OCI-LY7 (cell line): ENCODE data around the gene CHCHD6. TPM values are rescaled to one million over a fixed set of nuclear protein-coding genes. Genes with fewer than 3 reads are reported as not detected.

Experiments
- BruUV-seq: library from RNA; stranded (reverse); fragments of 400-500 nt; replicated peaks from 2 replicates; lab custom pipeline; 2021; lab: Mats Ljungman, UMichigan
- CTCF ChIA-PET: fragments of 300-600 bp; sonication (Branson Sonifier 250); formaldehyde crosslinking; loops from one replicate; lab custom pipeline; 2022; ENCODE audit warnings: antibody characterized with exemption; ENCODE audit not compliant: unreplicated experiment; lab: Charles Lee
- POLR2A ChIA-PET: fragments of 300-600 bp; sonication (Branson Sonifier 250); formaldehyde crosslinking; loops from one replicate; lab custom pipeline; 2022; ENCODE audit warnings: antibody characterized with exemption; lab: Charles Lee
- DNase-seq: peaks from one replicate; pipeline ENCODE4 v3.0.0-alpha.2; 2015; ENCODE audit warnings: low spot score
- H2AFZ ChIP-seq: fragments of 200-600 bp; sonication (generic), shearing (Covaris generic); 2 replicates; pipeline ENCODE4 v1.6.1; 2014; ENCODE audit warnings: mild to moderate bottlenecking, antibody characterized with exemption, low read length, moderate library complexity
- H3K27ac ChIP-seq: fragments of 200-600 bp; sonication (generic); 2 replicates; pipeline ENCODE4 v1.5.1; 2014; ENCODE audit warnings: mixed run types, low read depth, mild to moderate bottlenecking, moderate library complexity, low read length, inconsistent platforms; ENCODE audit not compliant: poor library complexity, severe bottlenecking
- H3K36me3 ChIP-seq: fragments of 200-600 bp; sonication (generic); 2 replicates; pipeline ENCODE4 v1.6.1; 2014; ENCODE audit warnings: mild to moderate bottlenecking, antibody characterized with exemption, low read length, moderate library complexity, mixed read lengths; ENCODE audit not compliant: insufficient read depth
- H3K4me1 ChIP-seq: fragments of 200-600 bp; sonication (generic); 2 replicates; pipeline ENCODE4 v1.5.1; 2014; ENCODE audit warnings: mild to moderate bottlenecking, low read length; ENCODE audit not compliant: insufficient read depth, poor library complexity, severe bottlenecking
- H3K4me2 ChIP-seq: fragments of 200-600 bp; sonication (generic); 2 replicates; pipeline ENCODE4 v1.6.1; 2014; ENCODE audit warnings: mild to moderate bottlenecking, low read length
- H3K4me3 ChIP-seq: fragments of 200-600 bp; sonication (generic); 2 replicates; pipeline ENCODE4 v1.5.1; 2014; ENCODE audit warnings: mild to moderate bottlenecking, low read depth, low read length; ENCODE audit not compliant: poor library complexity, severe bottlenecking
- H3K79me2 ChIP-seq: fragments of 200-600 bp; sonication (generic); 2 replicates; pipeline ENCODE4 v1.6.1; 2016; ENCODE audit warnings: low read depth, mild to moderate bottlenecking, low read length, moderate library complexity, mixed read lengths; ENCODE audit not compliant: insufficient read depth
- H3K9me2 ChIP-seq: fragments of 200-600 bp; sonication (generic); 2 replicates; pipeline ENCODE4 v1.6.1; 2016; ENCODE audit warnings: mild to moderate bottlenecking, low read length, mixed read lengths; ENCODE audit not compliant: insufficient read depth
- H3K9me3 ChIP-seq: fragments of 200-600 bp; sonication (generic); 2 replicates; pipeline ENCODE4 v1.6.1; 2014; ENCODE audit warnings: mild to moderate bottlenecking, mixed run types, low read length, mixed read lengths
- H4K20me1 ChIP-seq: fragments of 200-600 bp; sonication (generic); 2 replicates; pipeline ENCODE4 v1.6.1; 2014; ENCODE audit warnings: mild to moderate bottlenecking, antibody characterized with exemption, low read length, moderate library complexity, mixed read lengths; ENCODE audit not compliant: insufficient read depth
- EZH2phosphoT487 ChIP-seq: fragments of 200-600 bp; sonication (generic); IDR thresholded peaks from 2 replicates; pipeline ENCODE4 v1.6.1; 2018; ENCODE audit warnings: low read depth, borderline replicate concordance, mild to moderate bottlenecking, mixed run types, antibody characterized with exemption, low read length, moderate library complexity, mixed read lengths
- intact Hi-C: fragments of 100-400 bp; cut with micrococcal nuclease; formaldehyde crosslinking; loops from one replicate; pipeline ENCODE4 v1.10.0; 2022; ENCODE audit not compliant: unreplicated experiment
- total RNA-seq, 2 experiments: library from RNA; depleted of rRNA in 1 of 2; stranded (reverse); fragments of >200 nt in 1 of 2; shearing (Covaris generic) in 1 of 2; gene quantifications; 2 replicates each; pipeline ENCODE4 v1.2.3, GENCODE V29; 2014 to 2022
- TF ChIP-seq, protein P1 (sequence below): fragments of 200-600 bp; sonication (generic); conservative IDR thresholded peaks from 2 replicates; pipeline ENCODE4 v1.5.1; 2014; ENCODE audit warnings: mild to moderate bottlenecking, antibody characterized with exemption, low read length, moderate library complexity, mixed read lengths

CHCHD6 gene
- total RNA-seq, 2 experiments from 2014 or later = 14.7 to 21.2 TPM

DNA sequence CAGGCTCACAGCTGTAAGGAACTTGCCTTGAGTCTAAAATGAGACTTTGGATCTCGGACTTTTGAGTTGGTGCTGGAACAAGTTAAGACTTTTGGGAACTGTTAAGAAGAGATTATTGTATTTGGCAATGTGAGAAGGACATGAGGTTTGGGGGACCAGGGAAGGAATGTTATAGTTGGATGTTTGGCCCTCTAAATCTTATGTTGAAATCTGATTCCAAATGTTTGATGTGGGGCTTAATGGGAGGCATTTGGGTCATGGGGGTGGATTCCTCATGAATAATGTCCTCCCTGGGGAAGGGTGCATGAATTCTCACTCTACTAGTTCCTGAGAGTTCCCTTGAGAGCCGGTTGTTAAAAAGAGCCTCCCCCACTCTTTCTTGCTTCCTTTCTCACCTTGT lies 18.5 kb upstream of the CHCHD6 start:
- peaks cover 3% of the 10 kb centered on the region for H3K4me1 ChIP-seq
- no peak for TF ChIP-seq EZH2phosphoT487
- TF ChIP-seq, protein P1, sequence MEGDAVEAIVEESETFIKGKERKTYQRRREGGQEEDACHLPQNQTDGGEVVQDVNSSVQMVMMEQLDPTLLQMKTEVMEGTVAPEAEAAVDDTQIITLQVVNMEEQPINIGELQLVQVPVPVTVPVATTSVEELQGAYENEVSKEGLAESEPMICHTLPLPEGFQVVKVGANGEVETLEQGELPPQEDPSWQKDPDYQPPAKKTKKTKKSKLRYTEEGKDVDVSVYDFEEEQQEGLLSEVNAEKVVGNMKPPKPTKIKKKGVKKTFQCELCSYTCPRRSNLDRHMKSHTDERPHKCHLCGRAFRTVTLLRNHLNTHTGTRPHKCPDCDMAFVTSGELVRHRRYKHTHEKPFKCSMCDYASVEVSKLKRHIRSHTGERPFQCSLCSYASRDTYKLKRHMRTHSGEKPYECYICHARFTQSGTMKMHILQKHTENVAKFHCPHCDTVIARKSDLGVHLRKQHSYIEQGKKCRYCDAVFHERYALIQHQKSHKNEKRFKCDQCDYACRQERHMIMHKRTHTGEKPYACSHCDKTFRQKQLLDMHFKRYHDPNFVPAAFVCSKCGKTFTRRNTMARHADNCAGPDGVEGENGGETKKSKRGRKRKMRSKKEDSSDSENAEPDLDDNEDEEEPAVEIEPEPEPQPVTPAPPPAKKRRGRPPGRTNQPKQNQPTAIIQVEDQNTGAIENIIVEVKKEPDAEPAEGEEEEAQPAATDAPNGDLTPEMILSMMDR = no peak

DNA sequence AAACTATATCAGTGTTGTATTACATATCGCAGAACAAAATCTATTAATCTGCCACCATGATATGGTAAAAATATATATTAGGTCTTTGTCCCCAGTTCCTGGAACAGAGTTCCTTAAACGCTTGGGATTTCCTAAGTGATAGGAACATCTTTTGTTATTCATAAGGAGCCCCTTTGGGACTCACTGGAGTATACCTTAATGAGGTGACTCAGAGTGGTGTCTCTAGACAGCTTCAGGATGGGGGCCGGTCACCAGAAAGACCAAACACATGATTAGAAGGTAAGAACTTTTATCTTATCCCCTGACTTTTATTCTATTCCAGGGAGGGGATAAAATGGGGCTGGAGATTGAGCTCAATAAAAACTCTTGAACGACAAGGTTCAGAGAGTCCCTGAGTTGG lies 12.3 kb upstream of the CHCHD6 start:
- CTCF ChIA-PET = no interaction called here
- TF ChIP-seq, protein P1 = no peak
- no peak for TF ChIP-seq EZH2phosphoT487
- no TSS peak for BruUV-seq

More for the DNA sequence above, 18.5 kb upstream of the CHCHD6 start:
- no peak for DNase-seq
- no peak overlapping the region for H3K4me2 ChIP-seq
- no peaks in the 10 kb centered on the region for H4K20me1 ChIP-seq
- H3K4me3 ChIP-seq = no peak overlapping the region
- H2AFZ ChIP-seq = no peak overlapping the region
- no peak overlapping the region for H3K27ac ChIP-seq
- H3K9me2 ChIP-seq = no peaks in the 10 kb centered on the region
- CTCF ChIA-PET = no interaction called here
- BruUV-seq = no TSS peak
- H3K36me3 ChIP-seq = no peaks in the 10 kb centered on the region
- POLR2A ChIA-PET = interaction anchor here (0.7 kb wide), 2 partner anchors 14 to 64 kb away, joined by 3 to 9 read pairs; no protein-coding TSS in a partner anchor
- H3K79me2 ChIP-seq = no peaks in the 10 kb centered on the region
- H3K9me3 ChIP-seq = no peaks in the 10 kb centered on the region
- intact Hi-C loops = no loop called here

DNA sequence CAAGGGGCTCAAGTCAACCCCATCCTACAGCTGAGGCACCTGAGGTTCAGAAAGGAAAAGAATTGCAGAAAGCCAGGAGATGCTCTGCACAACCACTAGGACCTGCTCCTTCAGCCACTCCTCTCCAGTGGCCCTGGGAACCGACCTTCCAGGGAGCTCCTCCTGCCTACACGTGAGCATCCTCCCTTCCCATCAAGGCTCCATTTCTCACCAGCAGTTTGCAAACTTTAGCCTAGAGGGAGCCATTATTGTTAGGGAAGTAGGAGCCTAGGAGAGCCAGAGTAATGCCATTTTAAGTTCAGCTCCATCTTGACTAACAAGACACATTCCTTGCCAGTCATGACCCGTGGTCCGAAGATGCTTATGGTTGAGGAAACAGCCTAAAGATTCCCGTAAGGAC lies 11.2 kb upstream of the CHCHD6 start:
- intact Hi-C loops = no loop called here
- H3K4me2 ChIP-seq = no peak overlapping the region
- H3K4me3 ChIP-seq = no peak overlapping the region
- H3K79me2 ChIP-seq = no peaks in the 10 kb centered on the region
- H3K9me2 ChIP-seq = no peaks in the 10 kb centered on the region
- DNase-seq = no peak
- H3K4me1 ChIP-seq = no peaks in the 10 kb centered on the region
- no peak overlapping the region for H3K27ac ChIP-seq
- H4K20me1 ChIP-seq = no peaks in the 10 kb centered on the region
- no peak for TF ChIP-seq EZH2phosphoT487
- TF ChIP-seq, protein P1 = no peak
- no peaks in the 10 kb centered on the region for H3K36me3 ChIP-seq
- ChIA-PET CTCF (no interaction called here), POLR2A (no interaction called here)
- no peaks in the 10 kb centered on the region for H3K9me3 ChIP-seq
- no peak overlapping the region for H2AFZ ChIP-seq
- no TSS peak for BruUV-seq

More for the DNA sequence above, 12.3 kb upstream of the CHCHD6 start:
- DNase-seq = no peak
- Histone ChIP-seq H3K27ac (no peak overlapping the region), H2AFZ (no peak overlapping the region), H4K20me1 (no peaks in the 10 kb centered on the region), H3K79me2 (no peaks in the 10 kb centered on the region), H3K4me3 (no peak overlapping the region), H3K36me3 (no peaks in the 10 kb centered on the region), H3K4me1 (no peaks in the 10 kb centered on the region), H3K4me2 (no peak overlapping the region), H3K9me2 (no peaks in the 10 kb centered on the region), H3K9me3 (no peaks in the 10 kb centered on the region)
- intact Hi-C loops = no loop called here
- POLR2A ChIA-PET = no interaction called here
